Panc1 (cell line): Measurements from ENCODE around the gene SEPHS2. TPM values are rescaled to one million over a fixed set of nuclear protein-coding genes. Genes with fewer than 3 reads are reported as not detected.
"Not testable (repeated sequence)": the region's sequence is repeated elsewhere in the genome, so short reads cannot be mapped to it uniquely, and the experiment has no call there.

Experiments used
- ATAC-seq: fragments of 200-7000 bp; cut with Tn5 transposase; 2 replicates; pipeline ENCODE4 v1.9.1; 2020; ENCODE audit warnings: mild to moderate bottlenecking, moderate library complexity
- BruUV-seq: library from RNA; stranded (reverse); fragments of 400-500 nt; replicated peaks from 2 replicates; lab custom pipeline; 2021; lab: Mats Ljungman, UMichigan
- CTCF ChIA-PET: fragments of 300-600 bp; sonication (Branson Sonifier 250); formaldehyde crosslinking; loops from one replicate; lab custom pipeline; 2022; ENCODE audit warnings: antibody characterized with exemption; lab: Charles Lee
- POLR2A ChIA-PET: fragments of 300-600 bp; sonication (Branson Sonifier 250); formaldehyde crosslinking; loops from one replicate; lab custom pipeline; 2022; ENCODE audit warnings: antibody characterized with exemption; lab: Charles Lee
- DNase-seq: peaks from one replicate; pipeline ENCODE4 v3.0.0-alpha.2; 2010; ENCODE audit warnings: low read depth, low spot score
- H3K27ac ChIP-seq: 2 replicates; pipeline ENCODE4 v1.5.1; 2011; ENCODE audit warnings: mild to moderate bottlenecking, low read length, inconsistent platforms
- H3K27me3 ChIP-seq: fragments of 200-500 bp; sonication (Bioruptor generic); 2 replicates; pipeline ENCODE4 v1.6.0; 2014; ENCODE audit warnings: low read length, inconsistent platforms; ENCODE audit not compliant: control insufficient read depth, insufficient read depth
- H3K36me3 ChIP-seq: fragments of 200-500 bp; sonication (Bioruptor generic); 2 replicates; pipeline ENCODE4 v1.5.1; 2014; ENCODE audit warnings: inconsistent platforms, mild to moderate bottlenecking, low read length, moderate library complexity; ENCODE audit not compliant: control insufficient read depth, insufficient read depth
- H3K4me1 ChIP-seq: 2 replicates; pipeline ENCODE4 v1.5.1; 2011; ENCODE audit warnings: inconsistent platforms, mild to moderate bottlenecking, low read length, moderate library complexity; ENCODE audit not compliant: control insufficient read depth, insufficient read depth
- H3K4me3 ChIP-seq, 2 experiments: 2 replicates each; pipeline ENCODE4 v1.5.1; 2011 to 2012; ENCODE audit warnings: low read depth in 2 of 2, low read length in 2 of 2, mild to moderate bottlenecking in 2 of 2, inconsistent platforms in 1 of 2, moderate library complexity in 1 of 2
- H3K9me3 ChIP-seq: fragments of 200-500 bp; sonication (Bioruptor generic); 2 replicates; pipeline ENCODE4 v1.5.1; 2014; ENCODE audit warnings: low read depth, mild to moderate bottlenecking, inconsistent platforms, low read length, moderate library complexity; ENCODE audit not compliant: control insufficient read depth, insufficient read depth
- POLR2AphosphoS5 ChIP-seq: IDR thresholded peaks from 2 replicates; pipeline ENCODE4 v1.6.1; 2012; ENCODE audit warnings: mild to moderate bottlenecking, low read depth, low read length, moderate library complexity
- SIN3A ChIP-seq: IDR thresholded peaks from 2 replicates; pipeline ENCODE4 v1.6.1; 2012; ENCODE audit warnings: low read depth, mild to moderate bottlenecking, low read length, moderate library complexity, borderline replicate concordance; ENCODE audit not compliant: insufficient read depth
- TCF7L2 ChIP-seq: IDR thresholded peaks from 2 replicates; pipeline ENCODE4 v1.6.1; 2011; ENCODE audit warnings: mild to moderate bottlenecking, low read depth, low read length, inconsistent platforms
- in situ Hi-C: cut with HindIII; loops from 2 replicates; pipeline ENCODE4 v1.10.0; 2016; ENCODE audit warnings: low sequenced_read_pairs, low pct_unique_long_range_greater_than_20kb
- intact Hi-C: fragments of 100-400 bp; cut with micrococcal nuclease; formaldehyde crosslinking; loops from one replicate; pipeline ENCODE4 v1.10.0; 2022; ENCODE audit not compliant: unreplicated experiment
- total RNA-seq: library from RNA; stranded (reverse); gene quantifications from one replicate; pipeline ENCODE4 v1.2.1, GENCODE V29; 2021; ENCODE audit not compliant: unreplicated experiment
- TF ChIP-seq, protein P1 (sequence below), 2 experiments: IDR thresholded peaks; 2 replicates each; pipeline ENCODE4 v1.6.1; 2011 to 2012; ENCODE audit warnings: low read depth in 2 of 2, control low read depth in 1 of 2, low read length in 1 of 2, mild to moderate bottlenecking in 1 of 2, moderate library complexity in 1 of 2; ENCODE audit not compliant: insufficient read depth in 1 of 2
- TF ChIP-seq, protein P2 (sequence below): fragments of 450-650 bp; IDR thresholded peaks from 2 replicates; pipeline ENCODE4 v1.5.1; 2017; ENCODE audit warnings: mild to moderate bottlenecking

The SEPHS2 gene
- total RNA-seq, 1 experiment from 2014 or later, result 68.5 TPM

DNA sequence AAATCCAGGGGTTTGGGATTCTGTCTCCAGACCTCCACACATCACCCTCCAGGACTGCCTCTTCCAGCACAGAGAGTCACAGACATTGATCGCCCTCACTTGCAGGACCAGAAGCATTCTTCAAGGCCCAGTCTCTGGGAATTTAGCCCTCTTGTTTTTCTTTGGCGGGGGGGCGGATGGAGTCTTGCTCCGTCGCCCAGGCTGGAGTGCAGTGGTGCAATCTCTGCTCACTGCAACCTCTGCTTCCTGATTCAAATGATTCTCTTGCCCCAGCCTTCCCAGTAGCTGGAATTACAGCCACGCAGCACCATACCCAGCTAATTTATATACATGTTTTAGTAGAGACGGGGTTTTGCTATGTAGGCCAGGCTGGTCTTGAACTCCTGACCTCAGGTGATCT lies 18.4 kb upstream of the SEPHS2 start:
- Histone ChIP-seq H3K27ac (no peak overlapping the region), H3K27me3 (no peaks in the 10 kb centered on the region), H3K4me3 (no peak overlapping the region), H3K4me1 (no peaks in the 10 kb centered on the region), H3K36me3 (no peaks in the 10 kb centered on the region), H3K9me3 (no peaks in the 10 kb centered on the region)
- DNase-seq, result no peak
- TF ChIP-seq POLR2AphosphoS5 (no peak), SIN3A (no peak), TCF7L2 (no peak)
- TF ChIP-seq, protein P1, sequence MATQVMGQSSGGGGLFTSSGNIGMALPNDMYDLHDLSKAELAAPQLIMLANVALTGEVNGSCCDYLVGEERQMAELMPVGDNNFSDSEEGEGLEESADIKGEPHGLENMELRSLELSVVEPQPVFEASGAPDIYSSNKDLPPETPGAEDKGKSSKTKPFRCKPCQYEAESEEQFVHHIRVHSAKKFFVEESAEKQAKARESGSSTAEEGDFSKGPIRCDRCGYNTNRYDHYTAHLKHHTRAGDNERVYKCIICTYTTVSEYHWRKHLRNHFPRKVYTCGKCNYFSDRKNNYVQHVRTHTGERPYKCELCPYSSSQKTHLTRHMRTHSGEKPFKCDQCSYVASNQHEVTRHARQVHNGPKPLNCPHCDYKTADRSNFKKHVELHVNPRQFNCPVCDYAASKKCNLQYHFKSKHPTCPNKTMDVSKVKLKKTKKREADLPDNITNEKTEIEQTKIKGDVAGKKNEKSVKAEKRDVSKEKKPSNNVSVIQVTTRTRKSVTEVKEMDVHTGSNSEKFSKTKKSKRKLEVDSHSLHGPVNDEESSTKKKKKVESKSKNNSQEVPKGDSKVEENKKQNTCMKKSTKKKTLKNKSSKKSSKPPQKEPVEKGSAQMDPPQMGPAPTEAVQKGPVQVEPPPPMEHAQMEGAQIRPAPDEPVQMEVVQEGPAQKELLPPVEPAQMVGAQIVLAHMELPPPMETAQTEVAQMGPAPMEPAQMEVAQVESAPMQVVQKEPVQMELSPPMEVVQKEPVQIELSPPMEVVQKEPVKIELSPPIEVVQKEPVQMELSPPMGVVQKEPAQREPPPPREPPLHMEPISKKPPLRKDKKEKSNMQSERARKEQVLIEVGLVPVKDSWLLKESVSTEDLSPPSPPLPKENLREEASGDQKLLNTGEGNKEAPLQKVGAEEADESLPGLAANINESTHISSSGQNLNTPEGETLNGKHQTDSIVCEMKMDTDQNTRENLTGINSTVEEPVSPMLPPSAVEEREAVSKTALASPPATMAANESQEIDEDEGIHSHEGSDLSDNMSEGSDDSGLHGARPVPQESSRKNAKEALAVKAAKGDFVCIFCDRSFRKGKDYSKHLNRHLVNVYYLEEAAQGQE (IDR thresholded peaks at IDR 0.05; ENCODE audit: insufficient read depth in 1 of 2, low read depth in 2 of 2, low read length in 1 of 2), result no peak
- TF ChIP-seq, protein P2, sequence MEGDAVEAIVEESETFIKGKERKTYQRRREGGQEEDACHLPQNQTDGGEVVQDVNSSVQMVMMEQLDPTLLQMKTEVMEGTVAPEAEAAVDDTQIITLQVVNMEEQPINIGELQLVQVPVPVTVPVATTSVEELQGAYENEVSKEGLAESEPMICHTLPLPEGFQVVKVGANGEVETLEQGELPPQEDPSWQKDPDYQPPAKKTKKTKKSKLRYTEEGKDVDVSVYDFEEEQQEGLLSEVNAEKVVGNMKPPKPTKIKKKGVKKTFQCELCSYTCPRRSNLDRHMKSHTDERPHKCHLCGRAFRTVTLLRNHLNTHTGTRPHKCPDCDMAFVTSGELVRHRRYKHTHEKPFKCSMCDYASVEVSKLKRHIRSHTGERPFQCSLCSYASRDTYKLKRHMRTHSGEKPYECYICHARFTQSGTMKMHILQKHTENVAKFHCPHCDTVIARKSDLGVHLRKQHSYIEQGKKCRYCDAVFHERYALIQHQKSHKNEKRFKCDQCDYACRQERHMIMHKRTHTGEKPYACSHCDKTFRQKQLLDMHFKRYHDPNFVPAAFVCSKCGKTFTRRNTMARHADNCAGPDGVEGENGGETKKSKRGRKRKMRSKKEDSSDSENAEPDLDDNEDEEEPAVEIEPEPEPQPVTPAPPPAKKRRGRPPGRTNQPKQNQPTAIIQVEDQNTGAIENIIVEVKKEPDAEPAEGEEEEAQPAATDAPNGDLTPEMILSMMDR, result no peak
- in situ Hi-C loops (no loop called here), intact Hi-C loops (no loop called here)
- BruUV-seq, result no TSS peak
- no peak for ATAC-seq
- ChIA-PET POLR2A (no interaction called here), CTCF (no interaction called here)

DNA sequence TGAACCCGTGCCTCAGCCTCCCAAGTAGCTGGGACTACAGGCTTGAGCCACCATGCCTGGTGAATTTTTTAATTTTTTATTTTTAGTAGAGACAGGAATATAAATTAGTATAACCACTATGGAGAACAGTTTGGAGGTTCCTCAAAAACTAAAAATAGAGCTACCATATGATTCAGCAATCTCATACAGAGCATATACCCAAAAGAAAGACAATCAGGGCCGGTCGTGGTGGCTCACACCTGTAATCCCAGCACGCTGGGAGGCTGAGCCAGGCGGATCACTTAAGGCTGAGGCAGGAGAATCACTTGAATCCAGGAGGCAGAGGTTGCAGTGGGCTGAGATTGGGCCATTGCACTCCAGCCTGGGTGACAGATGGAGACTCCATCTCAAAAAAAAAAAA lies 15.8 kb upstream of the SEPHS2 start:
- BruUV-seq, H3K36me3 ChIP-seq, H3K27me3 ChIP-seq, H3K4me3 ChIP-seq, H3K4me1 ChIP-seq, ATAC-seq, intact Hi-C loops, H3K27ac ChIP-seq, in situ Hi-C loops, DNase-seq, H3K9me3 ChIP-seq: not testable (repeated sequence)
- ChIA-PET CTCF (interaction anchor here (0.8 kb wide), 1 partner anchor 8 kb away, joined by 3 read pairs; no protein-coding TSS in a partner anchor), POLR2A (interaction anchor here (0.6 kb wide), 1 partner anchor 25 kb away, joined by 13 read pairs; no protein-coding TSS in a partner anchor)

DNA sequence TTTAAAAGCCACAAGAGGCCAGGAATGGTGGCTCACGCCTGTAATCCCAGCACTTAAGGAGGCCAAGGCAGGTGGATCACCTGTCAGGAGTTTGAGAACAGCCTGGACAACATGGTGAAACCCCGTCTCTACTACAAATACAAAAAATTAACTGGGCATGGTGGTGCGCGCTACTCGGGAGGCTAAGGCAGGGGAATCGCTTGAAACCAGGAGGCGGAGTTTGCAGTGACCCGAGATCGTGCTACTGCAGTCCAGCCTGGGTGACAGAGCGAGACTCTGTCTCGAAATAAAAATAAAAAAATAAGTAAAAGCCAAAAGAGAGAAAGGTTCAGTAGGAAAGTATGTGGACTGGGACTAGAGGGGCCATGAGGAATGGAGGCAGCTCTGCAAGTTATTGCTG lies 13.8 kb upstream of the SEPHS2 start:
- H3K4me1 ChIP-seq, result no peaks in the 10 kb centered on the region
- in situ Hi-C loops (no loop called here), intact Hi-C loops (no loop called here)
- ChIA-PET CTCF (interaction anchor here (0.6 kb wide), 1 partner anchor 10 kb away, joined by 6 read pairs; no protein-coding TSS in a partner anchor), POLR2A (no interaction called here)
- H3K4me3 ChIP-seq, result no peak overlapping the region
- H3K9me3 ChIP-seq, result no peaks in the 10 kb centered on the region
- no peaks in the 10 kb centered on the region for H3K27me3 ChIP-seq
- TF ChIP-seq, protein P2, result no peak
- TF ChIP-seq POLR2AphosphoS5 (no peak), TCF7L2 (no peak)
- TF ChIP-seq, protein P1 (IDR thresholded peaks at IDR 0.05; ENCODE audit: insufficient read depth in 1 of 2, low read depth in 2 of 2, low read length in 1 of 2), result no peak
- no peak overlapping the region for H3K27ac ChIP-seq
- ATAC-seq (no peak), DNase-seq (no peak)
- no peaks in the 10 kb centered on the region for H3K36me3 ChIP-seq
- BruUV-seq, result no TSS peak
